Medulla oblongata (tissue), 1 donor: ENCODE results near the gene ANTXR1.

ENCODE experiments used
- DNase-seq: peaks from one replicate; pipeline ENCODE4 v3.0.0-alpha.2; 2015; ENCODE audit errors: extremely low spot score

The ANTXR1 gene

DNA sequence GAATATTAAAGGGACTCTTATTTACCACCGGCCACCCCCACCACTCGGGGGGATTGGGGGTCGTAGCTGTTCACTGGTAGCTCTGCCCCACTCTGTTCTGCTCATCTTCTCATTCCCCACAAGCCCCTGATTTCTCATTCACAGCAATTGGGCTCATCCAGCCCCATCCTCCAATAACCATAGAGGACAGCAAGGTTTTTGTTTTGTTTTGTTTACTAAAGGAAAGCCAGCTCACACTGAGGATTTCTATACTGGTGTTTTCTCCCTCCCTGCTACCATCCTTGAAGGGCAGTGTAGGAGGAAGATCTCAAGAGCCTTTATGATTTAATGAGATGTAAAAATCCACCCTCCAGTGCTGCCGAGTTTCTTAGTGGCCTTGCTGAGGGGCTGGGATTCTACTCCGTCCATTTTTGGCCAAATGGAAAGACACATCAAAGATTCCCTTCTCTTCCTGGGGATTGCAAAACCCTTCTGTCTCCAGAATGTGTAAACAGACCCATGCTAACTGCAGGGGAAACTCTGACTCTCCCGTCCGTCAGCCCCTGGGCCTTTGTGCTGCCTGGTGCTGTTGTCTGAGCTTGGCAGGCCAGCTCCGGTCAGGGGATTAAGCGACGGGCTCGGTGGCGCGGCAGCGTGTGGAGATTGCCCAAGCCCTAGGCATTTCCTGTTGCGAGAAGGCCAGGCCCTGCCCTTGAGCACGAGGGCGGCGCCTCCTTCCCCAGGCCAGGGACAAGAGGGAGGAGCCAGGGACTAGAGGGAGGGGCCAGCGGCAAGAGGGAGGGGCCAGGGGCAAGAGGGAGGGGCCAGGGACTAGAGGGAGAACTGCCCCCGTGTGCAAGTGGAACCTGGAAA, 165.0 kb downstream of the ANTXR1 start:
- DNase-seq: peak; percentile 82

DNA sequence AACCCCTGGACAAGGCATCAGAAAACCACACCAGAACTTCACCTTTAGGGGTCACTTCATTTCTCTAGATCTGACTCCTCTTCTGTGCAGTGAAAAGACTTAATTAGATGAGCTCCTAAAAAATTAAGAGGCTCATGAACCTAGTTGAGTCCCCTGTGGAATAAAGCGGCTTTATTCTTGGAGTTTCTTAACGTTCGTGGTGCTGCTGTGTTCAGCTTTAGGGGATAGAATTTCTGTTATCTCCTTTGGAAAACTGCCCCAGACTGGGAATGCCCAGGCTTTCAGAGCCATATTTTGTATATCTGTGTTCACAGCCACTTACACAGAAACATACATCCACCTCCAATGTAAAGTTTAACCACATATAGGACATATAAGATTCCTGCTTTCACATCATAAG, 165.8 kb downstream of the ANTXR1 start:
- DNase-seq: no peak

DNA sequence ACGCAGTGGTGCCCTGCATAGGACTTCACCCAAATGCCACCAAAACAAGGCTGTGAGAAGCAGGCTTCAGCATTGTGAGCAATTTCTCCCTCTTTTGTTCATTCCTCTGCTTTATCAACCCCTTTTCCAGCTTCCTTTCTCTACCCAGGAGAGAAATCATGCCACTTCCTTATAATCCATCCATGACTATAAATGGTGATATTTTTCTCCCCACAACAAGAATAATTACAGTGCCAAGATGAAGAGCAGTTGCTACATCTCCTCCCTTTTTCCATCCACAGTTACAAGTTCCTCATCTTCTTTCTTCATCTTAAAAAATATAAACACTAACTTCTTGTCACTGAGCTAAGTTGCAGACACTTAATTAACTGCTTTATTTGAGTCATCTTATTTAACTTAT, 167.2 kb downstream of the ANTXR1 start:
- DNase-seq: no peak

DNA sequence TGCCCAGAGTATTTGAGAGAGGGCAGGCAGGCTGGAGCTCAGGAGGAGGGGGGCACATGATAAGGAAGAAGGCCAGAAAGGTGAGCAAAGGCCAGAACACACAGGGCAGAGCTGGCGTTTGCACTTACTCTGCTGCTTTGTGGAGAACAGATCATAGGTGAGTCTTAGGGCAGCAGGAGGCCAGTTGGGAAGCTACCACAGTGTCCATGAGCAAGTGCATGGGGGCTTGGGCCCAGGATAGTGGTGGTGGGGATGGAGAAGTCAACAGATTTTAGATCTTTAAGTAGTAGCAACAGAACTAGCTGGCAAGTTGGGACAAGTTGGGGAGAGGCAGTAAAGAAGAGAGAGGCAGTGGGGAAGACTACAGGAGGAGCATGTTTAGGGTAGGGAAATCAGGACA, 168.0 kb downstream of the ANTXR1 start:
- no peak for DNase-seq

DNA sequence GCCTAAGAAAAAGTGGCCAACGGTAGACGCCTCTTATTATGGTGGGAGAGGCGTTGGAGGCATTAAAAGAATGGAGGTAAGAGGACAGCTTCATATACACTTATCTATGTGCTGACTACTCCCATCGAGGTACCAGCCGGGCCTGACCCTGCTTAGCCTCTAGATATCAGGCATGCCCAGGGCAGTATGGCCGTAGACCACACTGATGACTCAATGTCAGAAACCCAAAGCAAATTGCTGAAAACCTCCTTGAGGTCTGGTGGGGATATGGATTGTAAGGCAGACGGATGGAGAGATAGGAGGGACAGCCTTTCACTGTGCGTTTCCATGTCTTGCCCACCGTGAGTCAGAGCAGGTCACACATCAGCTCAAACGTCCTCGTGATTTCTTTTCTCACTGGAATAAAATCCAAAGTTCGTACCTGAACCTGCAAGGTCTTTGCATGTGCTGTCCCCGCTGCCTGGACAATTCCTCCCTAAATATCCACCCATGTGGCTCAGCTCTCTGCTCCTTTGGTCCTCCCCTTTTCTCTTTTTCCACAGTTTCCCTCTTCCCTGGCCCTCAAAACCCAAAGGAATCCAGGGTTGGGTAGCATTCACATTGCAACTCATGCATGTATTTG, 168.9 kb downstream of the ANTXR1 start:
- DNase-seq: no peak

DNA sequence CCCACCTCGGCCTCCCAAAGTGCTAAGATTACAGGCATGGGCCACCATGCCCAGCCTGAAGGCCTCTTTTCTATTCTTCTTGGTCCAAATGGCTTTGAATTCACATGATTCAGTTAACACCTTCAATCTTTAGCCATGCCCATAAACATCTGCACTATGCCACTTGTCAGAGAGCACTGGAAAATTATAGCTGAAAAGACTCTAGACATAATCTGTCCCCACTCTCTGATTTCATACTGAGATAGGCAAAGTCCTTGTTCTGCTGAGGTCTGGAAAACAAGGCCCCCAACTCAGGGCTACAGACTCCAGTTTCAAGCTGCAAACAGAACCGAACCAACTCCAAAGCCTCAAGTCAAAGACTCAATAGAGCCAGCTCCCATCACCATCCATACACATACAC, 170.7 kb downstream of the ANTXR1 start:
- no peak for DNase-seq

DNA sequence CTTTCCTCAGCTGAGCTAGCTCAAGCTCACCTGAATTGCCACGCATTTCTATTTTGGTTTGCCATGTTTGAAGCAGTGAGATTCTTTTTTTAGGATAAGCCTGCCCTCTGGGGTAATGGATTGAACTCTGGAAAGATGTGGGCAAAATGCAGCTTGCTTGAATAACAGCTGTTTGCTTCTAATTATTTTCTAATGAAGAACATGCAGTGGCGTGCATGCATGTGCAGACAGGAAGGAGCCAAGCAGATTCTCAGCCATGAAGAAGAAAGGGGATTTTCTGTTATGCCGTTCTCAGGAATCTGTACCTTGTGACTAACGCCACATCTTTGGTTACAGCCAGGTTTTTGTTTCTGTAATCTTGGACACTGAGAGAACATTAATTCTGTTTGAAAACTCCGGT, 171.2 kb downstream of the ANTXR1 start:
- no peak for DNase-seq

DNA sequence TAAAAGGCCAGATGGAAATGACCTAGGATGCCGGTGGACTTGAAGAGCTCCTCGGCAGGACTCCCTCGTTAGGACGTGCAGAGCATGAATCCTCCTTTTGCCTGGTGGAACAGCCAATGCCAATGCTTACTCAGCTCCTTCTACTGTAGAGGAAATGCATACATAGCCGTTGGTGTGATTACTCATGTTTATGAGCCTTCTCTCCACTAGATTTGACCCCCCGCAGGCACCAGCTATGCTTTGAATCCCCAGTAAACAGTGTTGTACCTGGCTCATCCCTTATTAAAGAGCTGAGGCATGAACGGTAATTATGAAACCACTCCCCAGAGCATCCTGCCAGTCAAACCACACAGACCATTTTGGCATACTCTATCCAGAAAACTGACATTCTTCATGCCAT, 172.8 kb downstream of the ANTXR1 start:
- no peak for DNase-seq

DNA sequence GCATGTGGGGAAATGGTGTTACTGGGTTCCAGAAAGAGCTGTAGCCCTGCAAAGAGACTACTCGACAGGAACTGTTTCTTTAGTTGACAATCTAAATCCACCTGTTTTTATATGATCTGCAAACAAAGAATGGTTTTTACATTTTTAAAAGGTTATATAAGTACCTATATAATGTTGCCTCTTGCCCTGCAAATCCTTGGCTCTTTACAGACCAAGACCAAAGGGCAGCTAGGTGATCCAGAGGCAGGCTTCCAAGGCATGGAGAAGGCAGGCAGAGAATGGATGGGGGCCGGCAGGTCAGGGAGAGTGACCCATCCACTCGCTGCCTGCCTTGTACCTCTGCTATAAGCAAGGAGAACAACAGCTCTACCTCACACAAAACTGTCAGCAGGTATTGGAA, 173.6 kb downstream of the ANTXR1 start:
- no peak for DNase-seq

DNA sequence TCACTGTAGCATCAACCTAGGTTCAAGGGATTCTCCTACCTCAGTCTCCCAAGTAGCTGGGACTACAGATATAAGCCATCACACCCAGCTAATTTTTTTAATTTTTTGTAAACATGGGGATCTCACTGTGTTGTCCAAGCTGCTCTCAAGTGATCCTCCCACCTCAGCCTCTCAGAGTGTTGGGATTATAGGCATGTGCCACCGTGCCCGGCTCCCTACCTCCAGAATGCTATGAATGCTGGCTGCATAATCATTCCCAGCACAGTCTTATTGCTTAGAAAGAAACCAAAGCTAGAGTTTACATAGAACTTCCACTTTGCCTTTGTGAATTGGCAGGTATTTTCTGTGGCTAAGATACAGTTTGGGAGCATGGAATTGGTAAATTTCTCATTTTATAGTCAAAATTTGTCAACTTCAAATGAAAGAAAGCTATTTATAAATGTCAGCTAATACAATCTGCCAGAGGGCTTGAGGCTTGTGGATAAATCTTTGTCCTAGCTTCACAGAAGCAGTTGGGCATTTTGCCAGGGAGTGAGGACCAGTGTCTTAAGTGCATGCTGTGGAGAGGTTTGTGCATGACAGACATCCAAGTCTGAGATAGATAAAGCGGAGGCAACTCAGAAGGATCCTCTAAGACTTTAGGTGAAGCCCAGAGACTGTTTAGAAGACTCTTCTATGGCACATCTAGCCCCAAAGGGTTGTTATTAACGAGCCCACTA, 175.4 kb downstream of the ANTXR1 start:
- peak; percentile 55 for DNase-seq

DNA sequence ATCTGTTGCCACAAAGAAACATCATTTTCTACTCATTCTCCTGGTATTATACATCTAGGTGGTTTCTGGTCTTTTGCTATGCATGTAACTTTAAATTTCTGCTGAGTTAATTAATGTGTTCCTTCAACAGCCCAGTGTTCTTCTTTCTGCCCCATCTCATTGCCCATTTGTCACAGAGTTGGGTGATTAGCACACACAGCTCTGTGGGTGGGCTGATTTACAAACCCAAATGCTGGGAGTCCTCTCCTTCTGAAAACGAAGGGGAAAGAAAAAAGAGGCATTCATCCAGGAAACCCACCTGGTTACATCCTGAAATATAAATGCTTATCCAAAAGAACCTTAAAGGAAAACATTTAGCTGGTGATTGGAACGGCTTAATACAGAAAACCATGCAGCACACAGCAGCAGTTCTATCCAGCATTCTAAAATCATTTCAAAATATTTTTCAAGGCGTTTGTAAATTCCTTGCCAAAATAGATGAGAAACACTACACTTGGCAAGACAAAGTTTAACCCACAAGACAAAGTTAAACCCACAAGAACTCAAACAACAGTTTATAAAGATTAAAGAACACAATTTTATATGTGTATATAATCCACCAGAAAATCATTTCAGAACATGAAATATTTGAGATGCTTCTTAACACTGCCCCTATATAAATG, 177.9 kb downstream of the ANTXR1 start:
- no peak for DNase-seq

DNA sequence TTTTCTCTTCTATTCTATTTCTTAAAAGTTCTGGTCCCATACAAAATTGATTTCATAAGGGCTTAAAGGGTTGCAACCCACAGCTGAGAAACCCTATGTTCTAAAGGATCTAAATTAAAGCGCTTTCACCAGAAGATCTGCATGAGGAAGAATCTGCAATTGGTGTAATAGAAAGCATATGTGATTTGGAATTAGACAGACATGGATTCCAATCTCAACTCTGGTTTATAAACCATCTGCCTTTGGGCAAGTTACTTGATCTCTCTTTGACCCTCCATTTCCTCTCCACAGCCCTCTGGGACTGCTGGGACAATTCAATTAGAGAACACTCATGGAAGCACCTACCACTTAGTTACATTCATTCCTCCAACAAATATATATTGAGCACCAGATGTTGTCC, 178.7 kb downstream of the ANTXR1 start:
- DNase-seq: no peak

DNA sequence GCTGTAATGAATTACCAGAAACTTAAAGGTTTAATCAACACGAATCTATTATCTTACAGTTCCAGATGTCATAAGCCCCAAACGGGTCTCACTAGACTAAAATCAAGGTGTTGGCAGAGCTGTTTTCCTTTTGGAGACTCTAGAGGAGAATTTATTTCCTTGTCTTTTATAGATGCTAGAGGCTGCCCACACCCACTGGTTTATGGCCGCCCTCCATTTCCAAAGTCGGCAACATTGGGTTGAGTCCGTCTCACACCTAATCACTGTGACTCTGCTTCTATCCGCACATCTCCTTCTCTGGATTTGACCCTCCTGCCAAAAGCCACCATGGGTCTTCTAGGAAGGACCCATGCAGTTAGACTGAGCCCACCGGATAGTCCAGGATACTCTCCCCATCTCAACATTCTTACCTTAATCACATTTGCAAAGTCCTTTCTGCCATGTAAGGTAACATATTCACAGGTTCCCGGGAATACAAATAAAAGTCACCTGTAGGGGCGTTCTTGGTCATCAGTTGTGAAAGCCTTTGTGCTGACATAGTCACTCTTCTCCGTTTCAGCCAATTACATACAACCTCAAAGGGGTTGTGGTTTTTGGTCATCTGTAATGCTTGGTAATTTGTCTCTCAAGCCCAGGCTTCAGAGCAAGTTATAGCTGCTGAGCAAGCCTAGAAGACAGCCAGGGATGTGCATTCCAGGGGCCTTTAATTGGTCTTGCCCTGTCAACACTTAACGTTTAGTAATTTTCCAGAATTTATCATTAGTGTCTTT, 179.4 kb downstream of the ANTXR1 start:
- no peak for DNase-seq

DNA sequence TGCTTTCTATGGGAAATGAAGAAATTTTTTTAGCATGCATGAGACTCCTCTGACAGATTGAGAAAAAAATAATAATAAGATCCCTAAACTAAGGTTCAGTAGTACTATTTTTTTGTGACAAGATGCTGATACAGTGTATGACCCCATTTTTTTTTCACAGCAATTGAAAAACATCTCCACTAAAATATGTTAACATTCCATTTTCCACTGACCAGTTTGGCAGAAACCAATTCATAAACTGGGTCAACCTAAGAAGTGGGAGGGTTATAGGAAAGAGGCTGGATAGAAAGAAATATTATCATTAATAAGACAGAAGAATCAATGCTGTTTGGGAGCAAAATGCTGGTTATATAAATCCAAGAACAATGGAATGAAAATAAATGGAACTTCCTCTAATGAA, 182.7 kb downstream of the ANTXR1 start:
- no peak for DNase-seq

DNA sequence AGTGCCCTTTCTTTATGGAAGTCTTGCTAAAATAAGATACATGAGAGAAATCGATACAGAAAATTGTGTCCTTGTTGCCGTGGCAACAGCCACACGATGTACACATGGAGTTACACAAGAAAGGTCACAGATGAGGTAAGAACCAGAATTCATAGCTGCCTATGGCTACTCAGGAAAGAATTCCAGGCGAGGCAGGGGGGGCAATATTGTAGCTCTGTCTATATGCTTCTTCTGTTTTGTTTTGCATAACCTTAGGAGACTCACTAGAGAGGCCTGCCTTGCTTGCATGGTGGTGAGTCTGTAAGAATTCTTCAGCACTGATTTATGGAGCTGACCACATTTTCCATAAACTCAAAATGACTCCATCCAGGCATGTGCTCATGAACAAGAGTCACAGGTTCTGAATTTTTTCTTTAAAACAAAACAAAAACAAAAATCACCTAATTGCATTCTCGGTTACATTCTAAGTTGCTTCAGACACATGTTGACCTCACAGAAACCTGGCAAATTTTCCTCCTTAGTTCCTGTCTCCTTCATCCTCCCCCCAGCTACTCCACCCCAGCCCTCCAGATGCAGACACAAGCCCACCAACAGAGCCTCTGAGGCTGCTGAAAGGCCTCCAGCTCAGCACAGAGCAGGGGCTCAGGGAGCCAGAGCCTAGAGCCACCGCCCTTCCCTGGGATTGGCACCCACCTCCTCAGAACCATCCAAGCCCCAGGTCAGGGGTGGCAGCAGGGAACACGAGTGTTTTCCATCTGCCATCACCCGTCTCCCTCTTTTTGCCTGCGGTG, 183.5 kb downstream of the ANTXR1 start:
- no peak for DNase-seq

DNA sequence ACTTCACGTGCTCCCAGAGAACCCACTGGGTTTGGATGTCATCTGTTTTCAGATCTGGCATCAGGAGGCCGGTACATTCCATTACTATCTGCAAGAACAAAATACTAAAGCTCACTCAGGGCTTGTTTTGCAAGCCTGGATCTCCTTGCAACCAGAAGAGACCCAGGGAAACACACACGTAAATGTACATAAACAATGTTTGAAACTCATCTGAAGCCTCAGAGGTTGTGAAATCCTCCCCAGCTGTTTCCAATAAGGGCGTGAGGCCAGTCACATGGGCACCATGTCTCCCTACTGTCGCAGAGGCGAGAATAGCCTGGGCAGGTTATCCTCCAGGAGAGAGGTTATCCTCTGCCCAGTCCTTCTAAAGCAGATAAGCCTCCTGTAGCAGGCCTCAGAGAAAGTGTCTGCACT, 187.1 kb downstream of the ANTXR1 start:
- DNase-seq: no peak

DNA sequence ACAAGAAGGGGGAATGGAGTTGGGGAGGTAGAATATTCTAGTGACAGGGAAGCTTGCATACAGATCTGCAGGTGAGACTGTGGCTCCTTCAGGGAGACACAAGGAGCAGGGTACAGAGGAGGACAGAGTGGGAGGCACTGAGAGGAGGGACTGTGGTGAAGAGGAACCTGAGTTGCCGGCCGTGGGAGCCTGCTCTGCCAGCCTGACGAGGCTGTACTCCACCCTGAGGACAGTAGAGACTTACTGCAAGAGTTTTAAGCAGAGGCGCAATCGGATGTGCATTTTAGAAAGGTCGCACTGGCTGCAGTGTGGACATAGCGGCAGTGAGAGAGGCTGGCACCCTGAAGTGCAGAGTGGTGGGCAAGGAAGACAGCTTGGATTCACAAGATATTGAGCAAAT, 188.3 kb downstream of the ANTXR1 start:
- no peak for DNase-seq

DNA sequence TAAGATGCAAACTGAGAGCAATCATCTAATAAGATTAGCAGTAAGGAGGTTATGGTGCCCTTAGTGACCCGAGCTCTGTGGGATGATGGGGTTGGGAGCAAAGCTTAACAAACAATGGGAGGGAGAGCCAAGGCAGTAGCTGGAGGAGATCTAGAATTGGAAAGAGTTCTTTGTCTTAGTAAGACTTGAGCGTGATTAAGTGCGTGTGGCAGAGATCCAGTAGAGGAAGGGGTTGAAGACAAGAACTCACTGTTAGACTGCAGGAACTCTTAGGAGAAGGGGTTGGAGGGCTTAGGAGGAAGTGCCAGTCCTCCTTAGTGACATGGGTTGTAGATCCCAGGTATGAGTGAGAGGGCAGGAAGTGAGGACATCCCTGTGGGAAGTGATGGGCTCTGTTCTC, 189.3 kb downstream of the ANTXR1 start:
- DNase-seq: no peak

DNA sequence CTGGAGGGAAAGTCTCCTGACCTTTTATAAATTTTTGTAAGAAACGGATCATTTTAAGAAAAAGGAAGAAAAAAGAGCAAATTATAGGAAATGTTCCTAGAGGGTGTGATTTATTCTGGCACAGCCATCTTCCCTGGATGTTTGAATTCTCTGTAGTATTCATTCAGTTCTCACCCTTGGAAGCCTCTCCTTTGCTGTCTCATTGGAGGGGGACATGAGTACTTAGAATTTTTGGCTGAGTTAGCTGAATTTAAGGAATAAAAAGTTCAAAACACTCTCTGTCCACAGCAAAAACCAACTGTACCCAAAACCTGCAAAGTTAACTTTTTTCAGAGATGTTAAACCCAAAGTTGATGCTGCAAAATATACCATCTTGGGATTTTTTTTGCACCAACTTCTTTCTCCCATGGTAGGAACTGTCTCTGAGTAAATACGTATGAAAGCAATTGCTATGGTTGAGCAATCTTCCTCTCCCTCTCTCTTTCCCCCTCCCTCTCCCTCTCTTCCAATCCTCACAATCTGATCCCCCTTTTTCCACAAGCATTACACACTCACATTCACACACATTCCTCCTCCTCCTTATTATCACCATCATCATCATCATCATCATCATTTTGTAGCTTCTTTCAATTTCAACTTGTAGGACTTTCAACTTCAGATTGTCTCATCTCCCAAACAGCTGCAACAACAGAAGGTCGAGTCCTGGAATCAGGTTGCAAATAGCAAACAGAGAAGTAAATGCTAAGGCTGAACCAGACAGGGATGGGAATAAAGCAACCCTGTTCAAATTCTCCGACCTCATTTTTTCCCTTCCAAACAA, 190.4 kb downstream of the ANTXR1 start:
- DNase-seq: no peak

DNA sequence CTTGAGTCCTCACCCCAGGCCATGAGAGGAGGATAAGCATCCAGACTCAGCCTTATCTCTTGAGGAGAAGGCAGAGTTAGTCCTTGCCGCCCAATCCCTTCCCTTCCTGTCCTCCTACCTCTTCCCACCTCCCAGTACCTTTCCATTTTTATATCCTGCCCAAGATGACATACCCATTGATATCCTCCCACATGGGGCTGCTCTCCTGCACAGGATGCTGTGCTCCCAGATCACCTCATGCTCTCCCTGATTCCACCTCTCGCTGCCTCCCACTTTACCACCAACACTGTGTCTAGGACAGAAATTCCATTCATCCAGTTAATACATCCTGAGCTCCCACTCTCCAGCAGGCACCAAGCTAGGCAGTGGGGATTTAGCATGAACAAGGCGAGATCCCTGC, 191.7 kb downstream of the ANTXR1 start:
- DNase-seq: no peak
